Keratinocyte (primary cell): Measurements from ENCODE around the gene KRCC1. TPM values are rescaled to one million over a fixed set of nuclear protein-coding genes. Genes with fewer than 3 reads are reported as not detected.
"Not testable (repeated sequence)": the region's sequence is repeated elsewhere in the genome, so short reads cannot be mapped to it uniquely, and the experiment has no call there.

Experiments
- DNase-seq: peaks from one replicate; pipeline ENCODE4 v3.0.0-alpha.2; 2011; ENCODE audit warnings: low read depth, missing footprints, low spot score
- FAIRE-seq: peaks from 2 replicates; lab custom pipeline; 2011; peaks lifted over from hg19 to GRCh38; lab: Jason Lieb, UNC
- H2AFZ ChIP-seq: 2 replicates; pipeline ENCODE4 v1.6.0; 2012; ENCODE audit warnings: low read length, control low read depth, inconsistent platforms; ENCODE audit not compliant: control insufficient read depth
- H3K27ac ChIP-seq: 2 replicates; pipeline ENCODE4 v1.5.1; 2011; ENCODE audit warnings: low read length; ENCODE audit not compliant: control insufficient read depth, insufficient read depth
- H3K27me3 ChIP-seq: 3 replicates; pipeline ENCODE4 v1.6.0; 2011; ENCODE audit warnings: low read length; ENCODE audit not compliant: control insufficient read depth, insufficient read depth; ENCODE audit errors: extremely low read depth
- H3K36me3 ChIP-seq, 2 experiments: 2 replicates in 1 of 2; 3 replicates in 1 of 2; pipeline ENCODE4 v1.5.1; 2011; ENCODE audit warnings: low read length in 2 of 2, mild to moderate bottlenecking in 1 of 2; ENCODE audit not compliant: control insufficient read depth in 2 of 2, insufficient read depth in 2 of 2; ENCODE audit errors: extremely low read depth in 1 of 2
- H3K4me1 ChIP-seq: 3 replicates; pipeline ENCODE4 v1.5.1; 2011; ENCODE audit warnings: low read length; ENCODE audit not compliant: control insufficient read depth, insufficient read depth; ENCODE audit errors: extremely low read depth
- H3K4me2 ChIP-seq: 3 replicates; pipeline ENCODE4 v1.6.0; 2011; ENCODE audit warnings: low read depth, low read length; ENCODE audit not compliant: control insufficient read depth, insufficient read depth; ENCODE audit errors: extremely low read depth
- H3K4me3 ChIP-seq, 3 experiments: fragments of 200-600 bp in 1 of 3; sonication (generic) in 1 of 3; 2 replicates in 2 of 3; 3 replicates in 1 of 3; pipeline ENCODE4 v1.5.1; 2011 to 2016; ENCODE audit warnings: low read length in 3 of 3, mild to moderate bottlenecking in 3 of 3, control low read depth in 2 of 3, inconsistent platforms in 1 of 3, low read depth in 1 of 3, mixed read lengths in 1 of 3, mixed run types in 1 of 3, moderate library complexity in 1 of 3; ENCODE audit not compliant: control insufficient read depth in 2 of 3, insufficient read depth in 2 of 3; ENCODE audit errors: extremely low read depth in 1 of 3
- H3K79me2 ChIP-seq: 2 replicates; pipeline ENCODE4 v1.6.0; 2012; ENCODE audit warnings: low read length; ENCODE audit not compliant: control insufficient read depth, insufficient read depth
- H3K9ac ChIP-seq: 3 replicates; pipeline ENCODE4 v1.6.0; 2011; ENCODE audit warnings: low read length; ENCODE audit not compliant: control insufficient read depth, insufficient read depth; ENCODE audit errors: extremely low read depth
- H3K9me1 ChIP-seq: 3 replicates; pipeline ENCODE4 v1.6.0; 2011; ENCODE audit warnings: low read length; ENCODE audit not compliant: control insufficient read depth, insufficient read depth; ENCODE audit errors: extremely low read depth
- H3K9me3 ChIP-seq: 2 replicates; pipeline ENCODE4 v1.5.1; 2012; ENCODE audit warnings: low read depth, low read length; ENCODE audit not compliant: control insufficient read depth
- H4K20me1 ChIP-seq: 3 replicates; pipeline ENCODE4 v1.6.0; 2011; ENCODE audit warnings: low read length; ENCODE audit not compliant: control insufficient read depth, insufficient read depth; ENCODE audit errors: extremely low read depth
- CTCF ChIP-seq, 3 experiments: IDR thresholded peaks in 1 of 3; conservative IDR thresholded peaks in 1 of 3; optimal IDR thresholded peaks in 1 of 3; 2 replicates in 2 of 3; 3 replicates in 1 of 3; pipeline versions ENCODE3 to v1.5.1; 2011; ENCODE audit warnings: low read length in 3 of 3, mild to moderate bottlenecking in 3 of 3, moderate library complexity in 2 of 3, control low read depth in 1 of 3, inconsistent platforms in 1 of 3; ENCODE audit not compliant: insufficient read depth in 2 of 3; ENCODE audit errors: extremely low read depth in 1 of 3
- EZH2 ChIP-seq: IDR thresholded peaks from one replicate; pipeline ENCODE4 v1.6.1; 2012; ENCODE audit warnings: inconsistent platforms, mild to moderate bottlenecking, low read length, moderate library complexity
- dilution Hi-C: fragments of 300-500 bp; cut with MboI; formaldehyde crosslinking; loops from one replicate; pipeline ENCODE4 v1.7.0; 2020; ENCODE audit warnings: low sequenced_read_pairs; ENCODE audit not compliant: extremely low pct_ligation_motif_present
- polyA plus RNA-seq, 5 experiments: library from polyadenylated mRNA; depleted of rRNA in 3 of 5; stranded (reverse) in 3 of 5; stranded (forward) in 1 of 5; unstranded in 1 of 5; fragments of >200 nt; gene quantifications; 1 replicate in 1 of 5; 2 replicates in 3 of 5; 3 replicates in 1 of 5; pipeline versions ENCODE4 v1.2.1 to v1.2.3, GENCODE V29; 2011 to 2012; ENCODE audit warnings: missing spikeins in 2 of 5, low read depth in 1 of 5, low replicate concordance in 1 of 5

KRCC1 gene
- polyA plus RNA-seq, 1 donor (not counting 4 experiments of a cell fraction or from before 2014, with no cell fraction given), result 21.1 TPM

GRCh38 chr2:88003074-88003755 lies 52.4 kb downstream of the KRCC1 start:
- Histone ChIP-seq H2AFZ (no peak overlapping the region), H3K9me3 (no peaks in the 10 kb centered on the region), H3K4me2 (no peak overlapping the region), H3K4me3 (no peak overlapping the region), H3K27ac (no peak overlapping the region), H3K79me2 (no peaks in the 10 kb centered on the region), H3K9me1 (no peaks in the 10 kb centered on the region), H3K27me3 (peaks cover 5% of the 10 kb centered on the region), H3K36me3 (no peaks in the 10 kb centered on the region), H3K4me1 (no peaks in the 10 kb centered on the region), H3K9ac (no peak overlapping the region), H4K20me1 (no peaks in the 10 kb centered on the region)
- FAIRE-seq, result no peak
- no peak for DNase-seq
- dilution Hi-C loops, result no loop called here
- TF ChIP-seq CTCF (optimal IDR thresholded peaks at IDR 0.05 in 1 of 3, IDR thresholded peaks at IDR 0.05 in 1 of 3, conservative IDR thresholded peaks at IDR 0.05 in 1 of 3; ENCODE audit: extremely low read depth in 1 of 3, insufficient read depth in 2 of 3, low read length in 3 of 3) (no peak), EZH2 (no peak)

GRCh38 chr2:88002359-88002707 lies 53.2 kb downstream of the KRCC1 start:
- no peak overlapping the region for H3K4me3 ChIP-seq
- H2AFZ ChIP-seq, result no peak overlapping the region
- no peak overlapping the region for H3K27ac ChIP-seq
- H3K9me1 ChIP-seq, result no peaks in the 10 kb centered on the region
- no peak overlapping the region for H3K9ac ChIP-seq
- H4K20me1 ChIP-seq, result no peaks in the 10 kb centered on the region
- no peak overlapping the region for H3K4me2 ChIP-seq
- dilution Hi-C loops, result no loop called here
- peaks cover 5% of the 10 kb centered on the region for H3K27me3 ChIP-seq
- no peaks in the 10 kb centered on the region for H3K36me3 ChIP-seq
- FAIRE-seq (no peak), DNase-seq (no peak)
- no peaks in the 10 kb centered on the region for H3K4me1 ChIP-seq
- no peaks in the 10 kb centered on the region for H3K9me3 ChIP-seq
- TF ChIP-seq EZH2 (no peak), CTCF (optimal IDR thresholded peaks at IDR 0.05 in 1 of 3, IDR thresholded peaks at IDR 0.05 in 1 of 3, conservative IDR thresholded peaks at IDR 0.05 in 1 of 3; ENCODE audit: extremely low read depth in 1 of 3, insufficient read depth in 2 of 3, low read length in 3 of 3) (no peak)
- H3K79me2 ChIP-seq, result no peaks in the 10 kb centered on the region

- H3K27me3 ChIP-seq, H3K4me2 ChIP-seq, H2AFZ ChIP-seq, FAIRE-seq, H3K36me3 ChIP-seq, H3K4me1 ChIP-seq, H3K9me1 ChIP-seq, H3K27ac ChIP-seq, dilution Hi-C loops, H4K20me1 ChIP-seq, DNase-seq, H3K79me2 ChIP-seq, H3K9me3 ChIP-seq, H3K9ac ChIP-seq, H3K4me3 ChIP-seq: not testable (repeated sequence)
These were observed 55.1 kb downstream of the KRCC1 start for GRCh38 chr2:88000474-88000873.
